GM23248 (cell line): Measurements from ENCODE around the gene HLA-DOA.

Experiments
- EZH2 ChIP-seq: fragments of 200-600 bp; sonication (generic); IDR thresholded peaks from 2 replicates; pipeline ENCODE4 v1.6.1; 2018; ENCODE audit warnings: antibody characterized with exemption, mild to moderate bottlenecking; ENCODE audit not compliant: insufficient read depth, poor library complexity, severe bottlenecking
- EZH2phosphoT487 ChIP-seq: fragments of 200-600 bp; sonication (generic); IDR thresholded peaks from 2 replicates; pipeline ENCODE4 v1.6.1; 2018; ENCODE audit warnings: antibody characterized with exemption, moderate library complexity, mild to moderate bottlenecking, low read depth; ENCODE audit not compliant: insufficient read depth

DNA sequence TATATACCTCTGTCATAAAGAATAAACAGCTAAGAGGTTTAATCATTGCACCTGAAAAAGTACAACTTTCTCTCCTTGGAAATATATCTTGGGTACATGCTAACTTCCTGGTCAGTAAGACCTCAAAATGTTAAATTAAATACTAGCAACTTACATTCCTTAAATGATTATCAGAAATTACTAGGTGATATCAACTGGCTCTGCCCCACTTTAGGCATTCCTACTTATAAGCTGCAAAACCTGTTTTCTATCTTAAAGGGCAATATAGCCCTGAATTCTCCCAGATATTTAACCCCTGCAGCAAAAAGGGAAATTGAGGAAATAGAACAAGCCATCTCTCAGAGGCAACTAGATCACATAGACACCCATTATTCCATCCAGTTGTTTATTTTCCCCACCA lies 43.2 kb upstream of the HLA-DOA start:
- TF ChIP-seq EZH2phosphoT487 (no peak), EZH2 (no peak)
